ENCODE data around the gene RAB6B.

RAB6B gene

DNA sequence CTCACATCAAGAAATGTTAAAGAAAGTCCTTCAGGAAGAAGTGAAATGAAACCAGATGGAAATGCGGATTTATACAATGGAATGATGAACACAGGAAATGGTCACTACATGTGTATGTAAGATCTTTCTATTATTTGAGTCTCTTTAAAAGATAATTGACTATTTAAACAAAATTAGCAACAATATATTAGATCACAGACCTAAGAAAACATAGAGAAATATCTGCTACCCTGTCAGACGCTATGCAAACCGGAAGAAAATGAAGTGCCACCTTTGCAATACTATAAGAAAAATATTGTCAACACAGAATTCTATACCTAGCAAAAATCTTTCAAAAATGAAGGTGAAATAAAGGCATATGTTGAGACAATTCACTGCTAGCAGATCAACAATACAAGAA is 17.2 kb downstream of the RAB6B start:
- DNase-seq (ENCODE audit: low read depth), result no peak
- no peak overlapping the region for H3K4me3 ChIP-seq (replicated peaks; ENCODE audit: low read depth, low read length)
- TF ChIP-seq, protein P1, sequence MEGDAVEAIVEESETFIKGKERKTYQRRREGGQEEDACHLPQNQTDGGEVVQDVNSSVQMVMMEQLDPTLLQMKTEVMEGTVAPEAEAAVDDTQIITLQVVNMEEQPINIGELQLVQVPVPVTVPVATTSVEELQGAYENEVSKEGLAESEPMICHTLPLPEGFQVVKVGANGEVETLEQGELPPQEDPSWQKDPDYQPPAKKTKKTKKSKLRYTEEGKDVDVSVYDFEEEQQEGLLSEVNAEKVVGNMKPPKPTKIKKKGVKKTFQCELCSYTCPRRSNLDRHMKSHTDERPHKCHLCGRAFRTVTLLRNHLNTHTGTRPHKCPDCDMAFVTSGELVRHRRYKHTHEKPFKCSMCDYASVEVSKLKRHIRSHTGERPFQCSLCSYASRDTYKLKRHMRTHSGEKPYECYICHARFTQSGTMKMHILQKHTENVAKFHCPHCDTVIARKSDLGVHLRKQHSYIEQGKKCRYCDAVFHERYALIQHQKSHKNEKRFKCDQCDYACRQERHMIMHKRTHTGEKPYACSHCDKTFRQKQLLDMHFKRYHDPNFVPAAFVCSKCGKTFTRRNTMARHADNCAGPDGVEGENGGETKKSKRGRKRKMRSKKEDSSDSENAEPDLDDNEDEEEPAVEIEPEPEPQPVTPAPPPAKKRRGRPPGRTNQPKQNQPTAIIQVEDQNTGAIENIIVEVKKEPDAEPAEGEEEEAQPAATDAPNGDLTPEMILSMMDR (IDR thresholded peaks at IDR 0.05; ENCODE audit: low read length, missing control alignments), result no peak

DNA sequence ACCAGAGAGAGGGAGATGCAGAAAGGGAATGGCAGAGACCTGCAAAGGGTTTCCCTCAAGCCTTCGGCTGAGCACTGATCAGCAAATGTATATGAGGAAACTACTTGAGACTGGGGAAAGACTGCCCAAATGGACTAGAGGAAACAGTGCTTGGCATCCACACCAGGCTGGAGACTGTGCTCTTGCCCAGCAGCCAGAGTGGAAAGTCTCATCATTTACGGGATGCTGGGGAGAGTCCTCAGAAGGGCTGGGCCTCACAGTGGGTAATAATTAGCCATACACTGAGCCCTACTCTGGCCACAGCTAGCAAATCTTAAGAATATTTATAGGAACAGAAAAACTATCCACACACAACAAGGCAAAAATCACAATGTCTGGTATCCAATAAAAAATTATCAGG is 18.5 kb downstream of the RAB6B start:
- TF ChIP-seq, protein P1 (IDR thresholded peaks at IDR 0.05; ENCODE audit: low read length, missing control alignments), result no peak
- no peak overlapping the region for H3K4me3 ChIP-seq (replicated peaks; ENCODE audit: low read depth, low read length)
- no peak for DNase-seq (ENCODE audit: low read depth)

DNA sequence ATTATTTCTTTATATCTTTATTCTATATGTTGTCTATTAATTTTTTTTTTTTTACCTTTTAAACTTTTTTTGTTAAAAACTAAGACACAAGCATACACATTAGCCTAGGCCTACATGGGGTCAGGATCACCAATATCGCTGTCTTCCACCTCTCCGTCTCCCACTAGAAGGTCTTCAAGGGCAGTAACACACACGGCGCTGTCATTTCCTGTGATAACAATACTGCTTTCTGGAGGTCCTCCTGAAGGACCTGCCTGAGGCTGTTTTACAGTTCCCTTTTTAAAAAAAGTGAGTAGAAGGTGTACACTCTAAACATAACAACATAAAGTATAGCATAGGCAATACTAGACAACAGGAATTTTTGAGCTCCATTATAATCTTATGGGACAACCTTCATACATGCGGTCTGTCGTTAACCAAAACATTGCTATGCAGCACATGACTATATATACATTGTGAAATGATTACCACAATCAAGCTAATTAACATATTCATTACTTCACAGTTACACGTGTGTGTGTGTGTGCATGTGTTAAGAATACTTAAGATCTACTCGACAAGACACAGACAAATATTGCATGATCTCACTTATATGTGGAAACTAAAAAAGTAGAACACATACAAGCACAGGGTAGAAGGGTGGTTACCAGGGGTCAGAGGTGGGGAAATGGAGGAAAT is 20.8 kb downstream of the RAB6B start:
- no peak for DNase-seq (ENCODE audit: low read depth)
- TF ChIP-seq, protein P1 (IDR thresholded peaks at IDR 0.05; ENCODE audit: low read length, missing control alignments), result no peak
- no peak overlapping the region for H3K4me3 ChIP-seq (replicated peaks; ENCODE audit: low read depth, low read length)

DNA sequence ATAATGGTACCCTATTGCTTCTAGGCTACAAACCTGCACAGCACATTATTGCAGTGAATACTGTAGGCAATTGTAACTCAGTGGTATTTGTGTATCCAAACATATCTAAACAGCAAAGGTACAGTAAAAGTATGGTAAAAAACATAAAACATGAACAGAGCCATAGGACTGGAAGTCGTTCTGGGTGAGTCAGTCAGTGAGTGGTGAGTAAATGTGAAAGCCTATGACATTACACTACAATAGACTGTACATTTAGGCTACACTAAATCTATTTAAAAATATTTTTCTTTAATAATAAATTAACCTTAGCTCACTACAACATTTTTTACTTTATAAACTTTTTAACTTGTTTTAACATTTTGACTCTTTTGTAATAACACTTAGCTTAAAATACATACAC is 21.3 kb downstream of the RAB6B start:
- TF ChIP-seq, protein P1 (IDR thresholded peaks at IDR 0.05; ENCODE audit: low read length, missing control alignments), result no peak
- H3K4me3 ChIP-seq (replicated peaks; ENCODE audit: low read depth, low read length), result no peak overlapping the region
- DNase-seq (ENCODE audit: low read depth), result no peak

DNA sequence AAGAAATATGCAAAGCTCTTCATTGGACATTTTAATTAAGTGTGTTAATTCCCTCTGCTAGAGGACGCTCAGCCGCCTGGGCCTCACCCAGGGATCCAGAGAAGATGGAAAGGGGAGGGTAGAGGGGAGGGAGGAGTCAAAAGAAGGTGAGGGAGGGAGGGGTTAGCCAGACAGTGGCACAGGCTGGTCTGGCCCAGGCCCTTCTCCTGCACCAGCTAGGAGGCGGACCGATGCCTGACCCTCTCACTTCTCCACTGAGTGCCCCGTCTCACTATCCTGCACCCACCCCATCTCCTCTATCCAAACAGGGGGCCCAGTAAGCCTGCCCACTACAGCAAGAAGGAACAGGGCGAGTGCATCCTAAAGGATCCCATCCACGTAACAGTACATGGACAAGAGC is 22.9 kb downstream of the RAB6B start:
- TF ChIP-seq, protein P1 (IDR thresholded peaks at IDR 0.05; ENCODE audit: low read length, missing control alignments), result no peak
- no peak overlapping the region for H3K4me3 ChIP-seq (replicated peaks; ENCODE audit: low read depth, low read length)
- DNase-seq (ENCODE audit: low read depth), result no peak

DNA sequence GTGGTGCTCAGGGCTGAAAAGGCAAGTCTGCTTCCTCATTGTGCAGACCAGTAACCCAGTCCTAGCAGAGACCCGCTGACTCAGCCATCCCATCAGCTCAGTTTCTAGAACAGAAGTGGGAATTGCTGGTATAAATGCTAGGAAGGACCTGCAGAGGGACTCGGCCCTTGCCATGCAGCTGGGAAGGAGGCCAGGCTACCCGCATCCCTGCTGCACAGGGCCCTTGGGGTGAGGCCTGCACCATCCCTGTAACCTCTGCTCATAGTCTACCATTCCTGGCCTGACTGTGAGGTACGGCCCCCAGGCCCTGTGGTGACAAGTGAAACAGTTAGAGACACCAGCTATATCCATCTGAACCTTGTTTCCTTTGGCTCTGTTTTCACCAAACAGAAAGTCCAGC is 23.5 kb downstream of the RAB6B start:
- TF ChIP-seq, protein P1 (IDR thresholded peaks at IDR 0.05; ENCODE audit: low read length, missing control alignments), result no peak
- H3K4me3 ChIP-seq (replicated peaks; ENCODE audit: low read depth, low read length), result no peak overlapping the region
- DNase-seq (ENCODE audit: low read depth), result no peak

All from fibroblast of pulmonary artery (primary cell).